K562 (cell line): ENCODE data around the gene NEURL2. TPM values are rescaled to one million over a fixed set of nuclear protein-coding genes. Genes with fewer than 3 reads are reported as not detected.

ENCODE experiments used
- ARHGAP35 ChIP-seq: fragments of 450-650 bp; IDR thresholded peaks from 2 replicates; pipeline ENCODE4 v1.6.1; 2018; ENCODE audit not compliant: partially characterized antibody
- ASH1L ChIP-seq: fragments of 450-650 bp; IDR thresholded peaks from 2 replicates; pipeline ENCODE4 v1.6.1; 2018; ENCODE audit warnings: borderline replicate concordance, mild to moderate bottlenecking, low read depth; ENCODE audit not compliant: partially characterized antibody
- CBFB ChIP-seq: sonication (generic); formaldehyde crosslinking; IDR thresholded peaks from 2 replicates; pipeline ENCODE4 v1.4.0; 2020; ENCODE audit warnings: mild to moderate bottlenecking, missing genetic modification reagents
- CHD2 ChIP-seq: IDR thresholded peaks from 2 replicates; pipeline ENCODE4 v1.6.1; 2011; ENCODE audit warnings: low read depth, low read length
- DIDO1 ChIP-seq: fragments of 450-650 bp; IDR thresholded peaks from 2 replicates; pipeline ENCODE4 v1.6.1; 2016; ENCODE audit warnings: low read depth, missing biosample characterization, missing genetic modification characterization
- ETV6 ChIP-seq, 3 experiments: fragments of 150-350 bp in 1 of 3; sonication (generic) in 1 of 3; formaldehyde crosslinking in 1 of 3; IDR thresholded peaks; 2 replicates each; pipeline versions ENCODE4 v1.6.1 to v1.8.0; 2014 to 2022; ENCODE audit warnings: borderline replicate concordance in 2 of 3, low read depth in 2 of 3, antibody characterized with exemption in 1 of 3, low read length in 1 of 3, mild to moderate bottlenecking in 1 of 3, missing genetic modification reagents in 1 of 3
- IRF9 ChIP-seq: fragments of 450-650 bp; IDR thresholded peaks from 2 replicates; pipeline ENCODE4 v1.6.1; 2016; ENCODE audit warnings: missing biosample characterization, missing genetic modification characterization
- MAZ ChIP-seq, 2 experiments: fragments of 450-650 bp in 1 of 2; sonication (generic) in 1 of 2; formaldehyde crosslinking; IDR thresholded peaks in 1 of 2; conservative IDR thresholded peaks in 1 of 2; 2 replicates each; pipeline versions ENCODE4 v1.4.0 to v1.5.0; 2020; ENCODE audit warnings: mild to moderate bottlenecking in 1 of 2, missing genetic modification reagents in 1 of 2
- NR2C2 ChIP-seq, 2 experiments: fragments of 200-800 bp in 1 of 2; sonication (Bioruptor generic) in 1 of 2; sonication (generic) in 1 of 2; formaldehyde crosslinking in 1 of 2; IDR thresholded peaks; 2 replicates each; pipeline versions ENCODE4 v1.6.1 to v1.8.0; 2016 to 2022; ENCODE audit warnings: mild to moderate bottlenecking in 1 of 2, missing compliant biosample characterization in 1 of 2, missing genetic modification characterization in 1 of 2, missing genetic modification reagents in 1 of 2
- NR3C1 ChIP-seq: sonication (generic); formaldehyde crosslinking; IDR thresholded peaks from 2 replicates; pipeline ENCODE4 v1.8.1; 2022; ENCODE audit warnings: missing genetic modification reagents
- PCBP2 ChIP-seq: fragments of 200-400 bp; formaldehyde crosslinking; IDR thresholded peaks from 2 replicates; pipeline ENCODE4 v1.6.1; 2018; ENCODE audit warnings: low read length, low read depth, mild to moderate bottlenecking, moderate library complexity; ENCODE audit not compliant: poor library complexity, severe bottlenecking
- POLR3G ChIP-seq: IDR thresholded peaks from 2 replicates; pipeline ENCODE4 v1.6.1; 2011; ENCODE audit not compliant: insufficient read length, insufficient replicate concordance; ENCODE audit errors: extremely low read depth
- PREB ChIP-seq: sonication (generic); formaldehyde crosslinking; IDR thresholded peaks from 2 replicates; pipeline ENCODE4 v1.8.1; 2023; ENCODE audit warnings: mild to moderate bottlenecking, missing genetic modification reagents
- PTTG1 ChIP-seq: fragments of 450-650 bp; IDR thresholded peaks from 2 replicates; pipeline ENCODE4 v1.6.1; 2016; ENCODE audit warnings: low read depth, mild to moderate bottlenecking, missing genetic modification characterization, missing compliant biosample characterization
- PYGO2 ChIP-seq: fragments of 450-650 bp; IDR thresholded peaks from 2 replicates; pipeline ENCODE4 v1.6.1; 2016; ENCODE audit warnings: mild to moderate bottlenecking, missing genetic modification characterization, moderate library complexity, missing compliant biosample characterization
- VEZF1 ChIP-seq: fragments of 200-800 bp; sonication (Bioruptor generic); IDR thresholded peaks from 2 replicates; pipeline ENCODE4 v1.6.1; 2017; ENCODE audit warnings: missing genetic modification characterization, missing compliant biosample characterization
- ZNF184 ChIP-seq: sonication (generic); formaldehyde crosslinking; IDR thresholded peaks from 2 replicates; pipeline ENCODE4 v1.5.0; 2020; ENCODE audit warnings: missing genetic modification reagents
- ZNF263 ChIP-seq: sonication (generic); formaldehyde crosslinking; IDR thresholded peaks from 2 replicates; pipeline ENCODE4 v1.8.0; 2022; ENCODE audit warnings: mild to moderate bottlenecking, missing genetic modification reagents, borderline replicate concordance
- ZNF282 ChIP-seq: sonication (generic); formaldehyde crosslinking; IDR thresholded peaks from 2 replicates; pipeline ENCODE4 v1.8.1; 2023; ENCODE audit warnings: missing genetic modification reagents
- ZNF3 ChIP-seq: fragments of 250-450 bp; sonication (Bioruptor Pico); IDR thresholded peaks from 2 replicates; pipeline ENCODE4 v1.5.0; 2021; ENCODE audit warnings: mild to moderate bottlenecking, moderate library complexity
- ZNF699 ChIP-seq: fragments of 250-450 bp; sonication (Bioruptor Pico); IDR thresholded peaks from 2 replicates; pipeline ENCODE4 v1.8.0; 2021; ENCODE audit warnings: mild to moderate bottlenecking, moderate library complexity; ENCODE audit not compliant: insufficient replicate concordance
- polyA plus RNA-seq, 8 experiments: library from polyadenylated mRNA; depleted of rRNA in 4 of 8; stranded (reverse) in 5 of 8; unstranded in 3 of 8; fragments of >200 nt; fragmentation: Nextera tagmentation in 2 of 8; fragmentation: Illumina TruSeq in 1 of 8; extraction: Ambion mirVana in 2 of 8; extraction: Trizol in 1 of 8; gene quantifications; 2 replicates each; pipeline versions ENCODE4 v1.2.1 to v1.2.3, GENCODE V29; 2011 to 2014; ENCODE audit warnings: inconsistent platforms in 1 of 8, missing spikeins in 1 of 8
- total RNA-seq, 7 experiments: library from RNA; depleted of rRNA in 6 of 7; stranded (reverse); fragments of >200 nt in 6 of 7; fragmentation: Illumina TruSeq in 2 of 7; extraction: Trizol in 2 of 7; gene quantifications; 2 replicates each; pipeline versions ENCODE4 v1.2.1 to v1.2.3, GENCODE V29; 2011 to 2021; ENCODE audit warnings: low replicate concordance in 1 of 7
- TF ChIP-seq, protein P1 (sequence below): fragments of 250-450 bp; sonication (Bioruptor Pico); IDR thresholded peaks from 2 replicates; pipeline ENCODE4 v1.5.0; 2021

NEURL2 gene
- total and polyA plus RNA-seq, 9 of the 15 experiments (the other 6 are each of a cell fraction or from before 2014, with no cell fraction given), result 0.22 to 1.9 (median 0.50) TPM; not detected in 1

- TF ChIP-seq VEZF1 (CRISPR knock-in tag), result no peak
- no peak for TF ChIP-seq ZNF3 (CRISPR knock-in tag)
- TF ChIP-seq ZNF184 (CRISPR knock-in tag), result no peak
- TF ChIP-seq, protein P1, sequence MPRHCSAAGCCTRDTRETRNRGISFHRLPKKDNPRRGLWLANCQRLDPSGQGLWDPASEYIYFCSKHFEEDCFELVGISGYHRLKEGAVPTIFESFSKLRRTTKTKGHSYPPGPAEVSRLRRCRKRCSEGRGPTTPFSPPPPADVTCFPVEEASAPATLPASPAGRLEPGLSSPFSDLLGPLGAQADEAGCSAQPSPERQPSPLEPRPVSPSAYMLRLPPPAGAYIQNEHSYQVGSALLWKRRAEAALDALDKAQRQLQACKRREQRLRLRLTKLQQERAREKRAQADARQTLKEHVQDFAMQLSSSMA (CRISPR knock-in tag), result no peak
- no peak for TF ChIP-seq ASH1L
- TF ChIP-seq PTTG1 (tag), result 0 out of 2 replicates have a peak, but pooled peaks have one; percentile 43
- no peak for TF ChIP-seq MAZ (CRISPR knock-in tag; conservative IDR thresholded peaks at IDR 0.05 in 1 of 2, IDR thresholded peaks at IDR 0.05 in 1 of 2)
- no peak for TF ChIP-seq IRF9 (tag)
- no peak for TF ChIP-seq ETV6 (IDR thresholded peaks at IDR 0.05; ENCODE audit: borderline replicate concordance in 1 of 2, low read depth in 2 of 2, low read length in 1 of 2)
- TF ChIP-seq ETV6 (CRISPR knock-in tag; IDR thresholded peaks at IDR 0.05; ENCODE audit: borderline replicate concordance), result no peak
- no peak for TF ChIP-seq CHD2
- no peak for TF ChIP-seq ZNF263 (CRISPR knock-in tag)
- TF ChIP-seq NR2C2 (CRISPR knock-in tag; IDR thresholded peaks at IDR 0.05), result 0 out of 2 replicates have a peak, but pooled peaks have one; percentile 18
- peak; percentile 80 for TF ChIP-seq NR2C2 (tag; IDR thresholded peaks at IDR 0.05)
- no peak for TF ChIP-seq CBFB
- no peak for TF ChIP-seq ZNF699
- TF ChIP-seq ZNF282 (CRISPR knock-in tag), result no peak
- no peak for TF ChIP-seq ARHGAP35
- no peak for TF ChIP-seq NR3C1 (CRISPR knock-in tag)
- TF ChIP-seq PYGO2 (tag), result no peak
- no peak for TF ChIP-seq PREB (CRISPR knock-in tag)
- no peak for TF ChIP-seq POLR3G
- TF ChIP-seq PCBP2, result no peak
- TF ChIP-seq DIDO1 (tag), result no peak
Measured at GRCh38 chr20:45909817-45910669, 19.0 kb upstream of the NEURL2 start (continued).
